HepG2 (cell line): ENCODE measurements around the gene DCAF16.

Experiments used
- ADNP ChIP-seq: sonication (generic); formaldehyde crosslinking; IDR thresholded peaks from 2 replicates; pipeline ENCODE4 v1.4.0; 2020; ENCODE audit warnings: missing genetic modification reagents
- CTCF ChIP-seq: sonication (generic); formaldehyde crosslinking; IDR thresholded peaks from 2 replicates; pipeline ENCODE4 v1.5.0; 2020; ENCODE audit warnings: mild to moderate bottlenecking, missing genetic modification reagents, moderate library complexity
- GABPA ChIP-seq, 2 experiments: IDR thresholded peaks; 2 replicates each; pipeline ENCODE4 v1.6.1; 2011 to 2016; ENCODE audit warnings: low read depth in 2 of 2, low read length in 1 of 2, missing biosample characterization in 1 of 2, missing genetic modification characterization in 1 of 2
- KAT7 ChIP-seq: IDR thresholded peaks from 2 replicates; pipeline ENCODE4 v1.6.1; 2018; ENCODE audit warnings: borderline replicate concordance, missing compliant biosample characterization
- POLR2A ChIP-seq, 2 experiments: IDR thresholded peaks; 2 replicates each; pipeline ENCODE4 v1.6.1; 2011; ENCODE audit warnings: low read depth in 2 of 2, low read length in 2 of 2, mild to moderate bottlenecking in 1 of 2, moderate library complexity in 1 of 2; ENCODE audit not compliant: insufficient read depth in 1 of 2
- RCOR2 ChIP-seq: IDR thresholded peaks from 2 replicates; pipeline ENCODE4 v1.6.1; 2016; ENCODE audit warnings: missing biosample characterization, missing genetic modification reagents
- ZKSCAN8 ChIP-seq: IDR thresholded peaks from 2 replicates; pipeline ENCODE4 v1.6.1; 2016; ENCODE audit warnings: borderline replicate concordance, missing genetic modification reagents, missing compliant biosample characterization
- ZNF766 ChIP-seq: sonication (generic); formaldehyde crosslinking; IDR thresholded peaks from 2 replicates; pipeline ENCODE4 v1.5.0; 2020; ENCODE audit warnings: missing genetic modification reagents, borderline replicate concordance
- TF ChIP-seq, protein P1 (sequence below), 2 experiments: IDR thresholded peaks; 2 replicates each; pipeline ENCODE4 v1.6.1; 2011 to 2012; ENCODE audit warnings: low read length in 2 of 2, borderline replicate concordance in 1 of 2, low read depth in 1 of 2, mild to moderate bottlenecking in 1 of 2, moderate library complexity in 1 of 2
- TF ChIP-seq, protein P2 (sequence below): sonication (generic); formaldehyde crosslinking; IDR thresholded peaks from 2 replicates; pipeline ENCODE4 v1.8.1; 2023; ENCODE audit warnings: missing genetic modification reagents, inconsistent platforms, borderline replicate concordance

DNA sequence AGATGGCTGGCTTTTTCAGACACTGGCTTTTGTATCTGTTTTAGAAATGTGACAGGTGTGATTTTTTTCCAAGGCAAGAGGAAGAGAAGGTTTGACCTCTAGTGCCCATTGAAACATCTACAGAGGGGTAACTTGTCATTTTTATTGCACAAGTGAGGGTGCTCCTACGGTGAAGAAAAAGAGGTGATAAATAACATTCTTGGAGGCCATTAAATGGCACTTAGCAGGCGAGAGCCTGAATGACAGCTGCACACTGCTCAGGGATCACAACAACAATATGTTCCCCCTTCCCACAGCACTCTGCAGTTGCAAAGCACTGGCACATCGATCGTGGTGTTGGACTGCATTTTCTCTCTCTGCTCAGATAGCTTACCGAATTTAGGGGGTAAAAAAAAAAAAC is 52.1 kb downstream of the DCAF16 start:
- TF ChIP-seq KAT7 (CRISPR knock-in tag) (no peak), CTCF (no peak), ADNP (CRISPR knock-in tag) (no peak), GABPA (IDR thresholded peaks at IDR 0.05; ENCODE audit: low read depth, low read length) (no peak), GABPA (CRISPR knock-in tag; IDR thresholded peaks at IDR 0.05; ENCODE audit: low read depth) (no peak), POLR2A (IDR thresholded peaks at IDR 0.05; ENCODE audit: insufficient read depth in 1 of 2, low read depth in 2 of 2, low read length in 2 of 2) (no peak), ZKSCAN8 (CRISPR knock-in tag) (no peak), RCOR2 (CRISPR knock-in tag) (no peak), ZNF766 (CRISPR knock-in tag) (no peak)
- TF ChIP-seq, protein P1, sequence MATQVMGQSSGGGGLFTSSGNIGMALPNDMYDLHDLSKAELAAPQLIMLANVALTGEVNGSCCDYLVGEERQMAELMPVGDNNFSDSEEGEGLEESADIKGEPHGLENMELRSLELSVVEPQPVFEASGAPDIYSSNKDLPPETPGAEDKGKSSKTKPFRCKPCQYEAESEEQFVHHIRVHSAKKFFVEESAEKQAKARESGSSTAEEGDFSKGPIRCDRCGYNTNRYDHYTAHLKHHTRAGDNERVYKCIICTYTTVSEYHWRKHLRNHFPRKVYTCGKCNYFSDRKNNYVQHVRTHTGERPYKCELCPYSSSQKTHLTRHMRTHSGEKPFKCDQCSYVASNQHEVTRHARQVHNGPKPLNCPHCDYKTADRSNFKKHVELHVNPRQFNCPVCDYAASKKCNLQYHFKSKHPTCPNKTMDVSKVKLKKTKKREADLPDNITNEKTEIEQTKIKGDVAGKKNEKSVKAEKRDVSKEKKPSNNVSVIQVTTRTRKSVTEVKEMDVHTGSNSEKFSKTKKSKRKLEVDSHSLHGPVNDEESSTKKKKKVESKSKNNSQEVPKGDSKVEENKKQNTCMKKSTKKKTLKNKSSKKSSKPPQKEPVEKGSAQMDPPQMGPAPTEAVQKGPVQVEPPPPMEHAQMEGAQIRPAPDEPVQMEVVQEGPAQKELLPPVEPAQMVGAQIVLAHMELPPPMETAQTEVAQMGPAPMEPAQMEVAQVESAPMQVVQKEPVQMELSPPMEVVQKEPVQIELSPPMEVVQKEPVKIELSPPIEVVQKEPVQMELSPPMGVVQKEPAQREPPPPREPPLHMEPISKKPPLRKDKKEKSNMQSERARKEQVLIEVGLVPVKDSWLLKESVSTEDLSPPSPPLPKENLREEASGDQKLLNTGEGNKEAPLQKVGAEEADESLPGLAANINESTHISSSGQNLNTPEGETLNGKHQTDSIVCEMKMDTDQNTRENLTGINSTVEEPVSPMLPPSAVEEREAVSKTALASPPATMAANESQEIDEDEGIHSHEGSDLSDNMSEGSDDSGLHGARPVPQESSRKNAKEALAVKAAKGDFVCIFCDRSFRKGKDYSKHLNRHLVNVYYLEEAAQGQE (IDR thresholded peaks at IDR 0.05; ENCODE audit: borderline replicate concordance in 1 of 2, low read depth in 1 of 2, low read length in 2 of 2): no peak
- TF ChIP-seq, protein P2, sequence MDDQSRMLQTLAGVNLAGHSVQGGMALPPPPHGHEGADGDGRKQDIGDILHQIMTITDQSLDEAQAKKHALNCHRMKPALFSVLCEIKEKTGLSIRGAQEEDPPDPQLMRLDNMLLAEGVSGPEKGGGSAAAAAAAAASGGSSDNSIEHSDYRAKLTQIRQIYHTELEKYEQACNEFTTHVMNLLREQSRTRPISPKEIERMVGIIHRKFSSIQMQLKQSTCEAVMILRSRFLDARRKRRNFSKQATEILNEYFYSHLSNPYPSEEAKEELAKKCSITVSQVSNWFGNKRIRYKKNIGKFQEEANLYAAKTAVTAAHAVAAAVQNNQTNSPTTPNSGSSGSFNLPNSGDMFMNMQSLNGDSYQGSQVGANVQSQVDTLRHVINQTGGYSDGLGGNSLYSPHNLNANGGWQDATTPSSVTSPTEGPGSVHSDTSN (CRISPR knock-in tag): no peak
